PC-9 (cell line): ENCODE data around the gene STAMBPL1. TPM values are rescaled to one million over a fixed set of nuclear protein-coding genes. Genes with fewer than 3 reads are reported as not detected.
"Not testable (repeated sequence)": the region's sequence is repeated elsewhere in the genome, so short reads cannot be mapped to it uniquely, and the experiment has no call there.

Source experiments
- BruUV-seq: library from RNA; stranded (reverse); fragments of 400-500 nt; replicated peaks from 2 replicates; lab custom pipeline; 2021; lab: Mats Ljungman, UMichigan
- CTCF ChIA-PET: fragments of 300-600 bp; sonication (Branson Sonifier 250); formaldehyde crosslinking; loops from one replicate; lab custom pipeline; 2022; ENCODE audit warnings: antibody characterized with exemption; lab: Charles Lee
- POLR2A ChIA-PET: fragments of 300-600 bp; sonication (Branson Sonifier 250); formaldehyde crosslinking; loops from one replicate; lab custom pipeline; 2022; ENCODE audit warnings: antibody characterized with exemption; ENCODE audit not compliant: unreplicated experiment; lab: Charles Lee
- DNase-seq, 2 experiments: peaks; one replicate each; pipeline versions ENCODE4 v3.0.0 to v3.0.0-alpha.2; 2015 to 2022; ENCODE audit warnings: mixed read lengths in 1 of 2
- H2AFZ ChIP-seq: fragments of 200-600 bp; sonication (generic); 2 replicates; pipeline ENCODE4 v1.8.1; 2017; ENCODE audit warnings: antibody characterized with exemption
- H3F3A ChIP-seq: fragments of 200-600 bp; sonication (generic); 2 replicates; pipeline ENCODE4 v1.8.1; 2017; ENCODE audit warnings: antibody characterized with exemption, mild to moderate bottlenecking, low read depth; ENCODE audit not compliant: insufficient read depth
- H3K27ac ChIP-seq: fragments of 200-600 bp; sonication (generic); 2 replicates; pipeline ENCODE4 v1.6.1; 2016; ENCODE audit warnings: mixed run types
- H3K27me3 ChIP-seq: fragments of 200-600 bp; sonication (generic); 2 replicates; pipeline ENCODE4 v1.6.1; 2016; ENCODE audit warnings: low read depth, mixed run types; ENCODE audit not compliant: insufficient read depth
- H3K36me3 ChIP-seq: fragments of 200-600 bp; sonication (generic); 2 replicates; pipeline ENCODE4 v1.6.1; 2016; ENCODE audit warnings: low read depth, mixed run types
- H3K4me1 ChIP-seq: fragments of 200-600 bp; sonication (generic); replicated peaks from 2 replicates; pipeline ENCODE4 v1.6.1; 2016; ENCODE audit warnings: mixed run types; ENCODE audit not compliant: insufficient read depth
- H3K4me2 ChIP-seq: fragments of 200-600 bp; sonication (generic); 2 replicates; pipeline ENCODE4 v1.6.1; 2017; ENCODE audit warnings: mixed run types
- H3K4me3 ChIP-seq: fragments of 200-600 bp; sonication (generic); 2 replicates; pipeline ENCODE4 v1.6.1; 2016; ENCODE audit warnings: mixed run types
- H3K79me2 ChIP-seq: fragments of 200-600 bp; sonication (generic); 2 replicates; pipeline ENCODE4 v1.6.1; 2017; ENCODE audit warnings: low read depth, mixed run types
- H3K9me2 ChIP-seq: fragments of 200-600 bp; sonication (generic); 2 replicates; pipeline ENCODE4 v1.8.1; 2017; ENCODE audit warnings: mild to moderate bottlenecking; ENCODE audit not compliant: insufficient read depth
- H3K9me3 ChIP-seq: fragments of 200-600 bp; sonication (generic); 2 replicates; pipeline ENCODE4 v1.8.1; 2016; ENCODE audit warnings: low read depth; ENCODE audit not compliant: insufficient read depth
- H4K20me1 ChIP-seq: fragments of 200-600 bp; sonication (generic); 2 replicates; pipeline ENCODE4 v1.8.1; 2017; ENCODE audit not compliant: insufficient read depth
- CTCF ChIP-seq: fragments of 200-600 bp; sonication (generic); conservative IDR thresholded peaks from 2 replicates; pipeline ENCODE4 v1.6.1; 2017; ENCODE audit warnings: mixed run types, antibody characterized with exemption, mild to moderate bottlenecking, moderate library complexity
- EZH2 ChIP-seq: fragments of 200-600 bp; sonication (generic); IDR thresholded peaks from 2 replicates; pipeline ENCODE4 v1.8.0; 2017; ENCODE audit warnings: antibody characterized with exemption, low read depth
- intact Hi-C: fragments of 100-400 bp; cut with micrococcal nuclease; formaldehyde crosslinking; loops from one replicate; pipeline ENCODE4 v1.10.0; 2022; ENCODE audit not compliant: unreplicated experiment
- total RNA-seq: library from RNA; stranded (reverse); gene quantifications from 2 replicates; pipeline ENCODE4 v1.2.3, GENCODE V29; 2021

Gene STAMBPL1
- total RNA-seq, 1 experiment from 2014 or later = 7.4 TPM

- H3F3A ChIP-seq = 0 out of 2 replicates have a peak, but pooled peaks cover 6% of the 10 kb centered on the region
- ChIA-PET POLR2A (no interaction called here), CTCF (interaction anchor here (0.5 kb wide), 1 partner anchor 245 kb away, joined by 4 read pairs; no protein-coding TSS in a partner anchor)
- TF ChIP-seq CTCF (no peak), EZH2 (no peak)
- H3K4me3 ChIP-seq = no peak overlapping the region
- H3K36me3 ChIP-seq = no peaks in the 10 kb centered on the region
- H3K79me2 ChIP-seq = no peaks in the 10 kb centered on the region
- H3K9me3 ChIP-seq = no peaks in the 10 kb centered on the region
- H3K27ac ChIP-seq = no peak overlapping the region
- H3K9me2 ChIP-seq = no peaks in the 10 kb centered on the region
- H3K4me2 ChIP-seq = no peak overlapping the region
- no TSS peak for BruUV-seq
- H3K4me1 ChIP-seq = 0 out of 2 replicates have a peak, but pooled peaks cover 6% of the 10 kb centered on the region
- intact Hi-C loops = no loop called here
- no peak for DNase-seq
- no peaks in the 10 kb centered on the region for H4K20me1 ChIP-seq
- no peaks in the 10 kb centered on the region for H3K27me3 ChIP-seq
- no peak overlapping the region for H2AFZ ChIP-seq
Measured at GRCh38 chr10:88928254-88928653, 48.2 kb downstream of the STAMBPL1 start.

GRCh38 chr10:88931548-88931947 is 51.5 kb downstream of the STAMBPL1 start:
- BruUV-seq = no TSS peak
- DNase-seq = no peak
- Histone ChIP-seq H3K9me2 (no peaks in the 10 kb centered on the region), H3K27ac (no peak overlapping the region), H3F3A (peaks cover 9% of the 10 kb centered on the region; the same call in 1 of the 2 replicates), H3K4me2 (no peak overlapping the region), H3K9me3 (no peaks in the 10 kb centered on the region), H2AFZ (no peak overlapping the region), H3K79me2 (no peaks in the 10 kb centered on the region), H3K4me1 (0 out of 2 replicates have a peak, but pooled peaks cover 6% of the 10 kb centered on the region), H4K20me1 (no peaks in the 10 kb centered on the region), H3K4me3 (no peak overlapping the region), H3K27me3 (no peaks in the 10 kb centered on the region), H3K36me3 (no peaks in the 10 kb centered on the region)
- ChIA-PET CTCF (interaction anchor here (0.6 to 4.1 kb wide), 3 partner anchors 25 to 154 kb away, joined by 3 to 57 read pairs (median 7); no protein-coding TSS in a partner anchor), POLR2A (interaction anchor here (0.6 kb wide), 1 partner anchor 229 kb away, joined by 6 read pairs; no protein-coding TSS in a partner anchor)
- TF ChIP-seq EZH2 (no peak), CTCF (no peak)
- intact Hi-C loops = no loop called here

- not testable (repeated sequence) for H3K4me3 ChIP-seq, H2AFZ ChIP-seq, H3K9me3 ChIP-seq, H3K4me1 ChIP-seq, H3K4me2 ChIP-seq, H4K20me1 ChIP-seq, H3K27me3 ChIP-seq, H3K9me2 ChIP-seq, H3K79me2 ChIP-seq, H3K27ac ChIP-seq, H3F3A ChIP-seq, H3K36me3 ChIP-seq, DNase-seq, BruUV-seq
- intact Hi-C loops = loop anchor here (1.0 kb wide), 4 partner anchors 52 to 367 kb away; partner anchors contain the start of gene STAMBPL1
- POLR2A ChIA-PET = interaction anchor here (0.6 kb wide), 1 partner anchor 229 kb away, joined by 6 read pairs; no protein-coding TSS in a partner anchor
- CTCF ChIA-PET = interaction anchor here (0.6 to 4.1 kb wide), 7 partner anchors 50 to 367 kb away, joined by 3 to 57 read pairs (median 4); no protein-coding TSS in a partner anchor
Measured at GRCh38 chr10:88932029-88932428, 52.0 kb downstream of the STAMBPL1 start.
